ENCODE data around the gene CAPN14. TPM values are rescaled to one million over a fixed set of nuclear protein-coding genes. Genes with fewer than 3 reads are reported as not detected.

The CAPN14 gene
- total and polyA plus RNA-seq, 2 of the 4 experiments (the other 2 are of a cell fraction) = under 0.01 to 0.09 TPM

GRCh38 chr2:31150120-31150670, 67.1 kb downstream of the CAPN14 start:
- TF ChIP-seq POLR2A (IDR thresholded peaks at IDR 0.05; ENCODE audit: low read depth, low read length) (no peak), MAZ (IDR thresholded peaks at IDR 0.05; ENCODE audit: borderline replicate concordance, low read depth, low read length) (no peak), SMC3 (IDR thresholded peaks at IDR 0.05; ENCODE audit: low read depth, low read length) (no peak), CEBPB (IDR thresholded peaks at IDR 0.05; ENCODE audit: low read depth, low read length) (no peak), BHLHE40 (IDR thresholded peaks at IDR 0.05; ENCODE audit: low read depth, low read length) (no peak), RCOR1 (IDR thresholded peaks at IDR 0.05; ENCODE audit: insufficient replicate concordance, low read length) (no peak), MXI1 (IDR thresholded peaks at IDR 0.05; ENCODE audit: borderline replicate concordance, low read depth, low read length) (no peak), RAD21 (IDR thresholded peaks at IDR 0.05; ENCODE audit: low read length) (no peak), CHD1 (IDR thresholded peaks at IDR 0.05; ENCODE audit: low read depth, low read length) (no peak), CTCF (conservative IDR thresholded peaks at IDR 0.05; ENCODE audit: low read depth, low read length) (no peak), ELK1 (IDR thresholded peaks at IDR 0.05; ENCODE audit: borderline replicate concordance, low read depth, low read length) (no peak), MAFK (IDR thresholded peaks at IDR 0.05; ENCODE audit: low read depth, low read length) (no peak), RFX5 (IDR thresholded peaks at IDR 0.05; ENCODE audit: low read depth, low read length) (no peak), NFE2L2 (IDR thresholded peaks at IDR 0.05; ENCODE audit: low read depth, low read length) (no peak), FOS (IDR thresholded peaks at IDR 0.05; ENCODE audit: low read depth, low read length) (no peak)
- TF ChIP-seq, protein P1, sequence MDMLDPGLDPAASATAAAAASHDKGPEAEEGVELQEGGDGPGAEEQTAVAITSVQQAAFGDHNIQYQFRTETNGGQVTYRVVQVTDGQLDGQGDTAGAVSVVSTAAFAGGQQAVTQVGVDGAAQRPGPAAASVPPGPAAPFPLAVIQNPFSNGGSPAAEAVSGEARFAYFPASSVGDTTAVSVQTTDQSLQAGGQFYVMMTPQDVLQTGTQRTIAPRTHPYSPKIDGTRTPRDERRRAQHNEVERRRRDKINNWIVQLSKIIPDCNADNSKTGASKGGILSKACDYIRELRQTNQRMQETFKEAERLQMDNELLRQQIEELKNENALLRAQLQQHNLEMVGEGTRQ (IDR thresholded peaks at IDR 0.05; ENCODE audit: low read depth, low read length) = no peak

More at GRCh38 chr2:31150120-31150670, 67.1 kb downstream of the CAPN14 start:
- CTCF ChIA-PET = no interaction called here
- no TSS peak for BruUV-seq (replicated peaks)
- Histone ChIP-seq H3K23ac (ENCODE audit: low read depth, low read length) (no peak overlapping the region), H2BK15ac (ENCODE audit: low read depth, low read length) (no peak overlapping the region), H3K4me2 (ENCODE audit: low read depth, low read length) (no peak overlapping the region), H2BK120ac (ENCODE audit: low read depth, low read length) (no peak overlapping the region), H2AK9ac (replicated peaks; ENCODE audit: low read depth, low read length, poor library complexity) (no peak overlapping the region), H3K9me3 (ENCODE audit: control insufficient read depth, insufficient read depth, low read length) (no peaks in the 10 kb centered on the region), H3K27ac (ENCODE audit: insufficient read depth, low read length) (no peak overlapping the region), H2BK5ac (ENCODE audit: low read depth, low read length, poor library complexity, severe bottlenecking) (no peak overlapping the region), H3K9ac (ENCODE audit: low read depth, low read length) (no peak overlapping the region), H3K18ac (ENCODE audit: low read depth, low read length) (no peak overlapping the region), H3K4me1 (ENCODE audit: control insufficient read depth, insufficient read depth, low read length) (no peaks in the 10 kb centered on the region), H3K56ac (ENCODE audit: extremely low read depth, insufficient read depth, low read length) (no peak overlapping the region), H4K91ac (ENCODE audit: insufficient read depth, low read depth, low read length) (no peak overlapping the region), H2BK20ac (ENCODE audit: low read depth, low read length) (no peak overlapping the region), H2AFZ (replicated peaks; ENCODE audit: low read length, poor library complexity) (no peak overlapping the region), H2AK5ac (ENCODE audit: low read depth, low read length) (no peak overlapping the region), H4K20me1 (ENCODE audit: insufficient read depth, low read length) (no peaks in the 10 kb centered on the region), H3K79me1 (ENCODE audit: low read depth in 1 of 2, low read length in 2 of 2) (no peaks in the 10 kb centered on the region), H3K9me1 (ENCODE audit: insufficient read depth, low read length) (no peaks in the 10 kb centered on the region), H3K14ac (replicated peaks; ENCODE audit: low read depth, low read length) (no peak overlapping the region), H3K36me3 (ENCODE audit: control insufficient read depth, insufficient read depth, low read length) (no peaks in the 10 kb centered on the region), H4K5ac (ENCODE audit: low read depth, low read length) (no peak overlapping the region), H4K8ac (ENCODE audit: low read depth in 2 of 2, low read length in 2 of 2) (no peak overlapping the region), H3K4ac (ENCODE audit: low read depth, low read length) (no peak overlapping the region), H3K27me3 (ENCODE audit: control insufficient read depth, insufficient read depth, low read length) (peaks cover 3% of the 10 kb centered on the region; the same call in 1 of the 2 replicates), H3K4me3 (ENCODE audit: insufficient read depth, low read depth, low read length) (no peak overlapping the region)
- in situ Hi-C loops (cut with MboI; ENCODE audit: low sequenced_read_pairs) (loop anchor here (25.0 kb wide), 1 partner anchor 988 kb away; no protein-coding TSS in a partner anchor), intact Hi-C loops (cut with micrococcal nuclease) (no loop called here), dilution Hi-C loops (cut with HindIII; ENCODE audit: low sequenced_read_pairs, unreplicated experiment) (no loop called here)
- ATAC-seq (ENCODE audit: low read depth) (no peak), DNase-seq (no peak)
- WGBS, 2 experiments (ENCODE audit: extremely low coverage in 2 of 2, insufficient read length in 1 of 2) = no CpG with 5 or more reads among the region's 6 CpGs
- POLR2A ChIA-PET (ENCODE audit: unreplicated experiment) = no interaction called here
